ENCODE data around the gene MMD.
"Not testable (repeated sequence)": the region's sequence is repeated elsewhere in the genome, so short reads cannot be mapped to it uniquely, and the experiment has no call there.

The MMD gene

GRCh38 chr17:55418369-55419268 is 3.0 kb downstream of the MMD start:
- no peak for DNase-seq

GRCh38 chr17:55417411-55418268 is 4.0 kb downstream of the MMD start:
- DNase-seq = no peak

GRCh38 chr17:55416470-55417052 is 5.1 kb downstream of the MMD start:
- DNase-seq = no peak

GRCh38 chr17:55416000-55416399 is 5.6 kb downstream of the MMD start:
- DNase-seq = no peak

- no peak for DNase-seq
Measured at GRCh38 chr17:55414983-55415382, 6.7 kb downstream of the MMD start.

GRCh38 chr17:55413825-55414489 is 7.7 kb downstream of the MMD start:
- no peak for DNase-seq

- DNase-seq = no peak
Measured at GRCh38 chr17:55411463-55411855, 10.2 kb downstream of the MMD start.

GRCh38 chr17:55410722-55411462 is 10.7 kb downstream of the MMD start:
- DNase-seq = no peak

- DNase-seq = no peak
Measured at GRCh38 chr17:55409030-55409800, 12.4 kb downstream of the MMD start.

GRCh38 chr17:55407641-55408566 is 13.7 kb downstream of the MMD start:
- no peak for DNase-seq

GRCh38 chr17:55405600-55405999 is 16.0 kb downstream of the MMD start:
- DNase-seq = no peak

GRCh38 chr17:55404197-55404596 is 17.4 kb downstream of the MMD start:
- DNase-seq = not testable (repeated sequence)

GRCh38 chr17:55402374-55402773 is 19.3 kb downstream of the MMD start:
- no peak for DNase-seq

- DNase-seq = no peak
Measured at GRCh38 chr17:55398689-55399088, 22.9 kb downstream of the MMD start.

GRCh38 chr17:55395803-55396505 is 25.7 kb downstream of the MMD start:
- no peak for DNase-seq

GRCh38 chr17:55394357-55395021 is 27.1 kb downstream of the MMD start:
- no peak for DNase-seq

- no peak for DNase-seq
Measured at GRCh38 chr17:55391764-55392467, 29.7 kb downstream of the MMD start.

GRCh38 chr17:55391244-55391757 is 30.3 kb downstream of the MMD start:
- no peak for DNase-seq

All from stimulated activated CD4-positive, alpha-beta T cell treated with anti-CD3 and anti-CD28 coated beads, Interleukin-4, amount 100 ng/mL, for 1 hour (primary cell).